Activated T-helper 1 cell treated with Interleukin-2 at 50 U/mL for 16 hours (primary cell): ENCODE results near the gene IGHMBP2.
"Not testable (repeated sequence)": the region's sequence is repeated elsewhere in the genome, so short reads cannot be mapped to it uniquely, and the experiment has no call there.

Experiments used
- DNase-seq: peaks from one replicate; pipeline ENCODE4 v3.0.0-alpha.2; 2020; ENCODE audit warnings: low read depth

IGHMBP2 gene

DNA sequence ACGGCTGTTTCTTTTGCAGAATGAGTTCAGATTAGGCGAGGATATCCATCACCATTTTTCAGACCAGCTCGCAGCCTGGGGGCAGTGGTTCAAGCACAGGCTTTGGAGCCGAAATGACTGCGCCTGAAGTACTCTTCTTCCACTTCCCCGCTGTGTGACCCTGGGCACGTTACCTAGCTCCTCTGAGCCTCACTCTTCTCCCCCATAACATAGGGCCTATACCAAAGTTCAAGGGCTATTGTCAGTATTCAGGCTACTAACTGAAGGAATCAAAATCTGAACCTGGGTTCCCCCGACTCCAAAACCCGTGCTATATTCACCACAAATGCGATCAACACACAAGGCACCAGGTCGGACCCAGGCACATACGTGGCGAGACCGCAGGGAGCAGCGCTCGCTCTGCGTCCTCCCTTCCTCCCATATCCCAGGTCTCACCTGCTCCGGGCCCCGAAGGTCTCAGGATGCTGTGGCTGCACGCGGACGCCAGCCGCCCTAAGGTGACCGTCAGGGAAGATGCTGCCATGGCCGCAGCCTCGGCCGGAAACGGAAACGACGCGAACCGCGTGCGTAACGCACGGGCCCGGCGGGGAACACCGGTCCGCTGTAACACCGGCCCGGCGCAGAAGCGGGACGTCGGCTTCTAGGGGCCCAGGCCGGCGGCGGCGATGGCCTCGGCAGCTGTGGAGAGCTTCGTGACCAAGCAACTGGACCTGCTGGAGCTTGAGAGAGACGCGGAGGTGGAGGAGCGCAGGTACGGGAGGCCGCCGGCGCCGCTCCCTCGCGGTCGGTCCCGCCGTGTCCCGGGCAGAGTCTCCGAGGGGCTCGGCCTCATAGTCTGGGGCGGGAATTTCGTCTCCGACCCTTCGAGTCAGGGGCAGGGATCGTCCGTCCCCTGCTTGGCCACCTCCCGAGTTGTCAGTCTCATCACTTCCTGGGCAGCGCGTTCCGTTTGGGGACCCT lies at the start of gene IGHMBP2, which contains the start of gene MRPL21:
Gene IGHMBP2, plus strand, starts transcription at position 604 of the 960 bp plus-strand sequence. Its CDS starts 62 bp downstream, at position 666.
Gene MRPL21, minus strand, starts transcription at position 545 of the 960 bp plus-strand sequence. Its CDS starts 22 bp downstream, at position 523.
- DNase-seq, result peak; percentile 74

DNA sequence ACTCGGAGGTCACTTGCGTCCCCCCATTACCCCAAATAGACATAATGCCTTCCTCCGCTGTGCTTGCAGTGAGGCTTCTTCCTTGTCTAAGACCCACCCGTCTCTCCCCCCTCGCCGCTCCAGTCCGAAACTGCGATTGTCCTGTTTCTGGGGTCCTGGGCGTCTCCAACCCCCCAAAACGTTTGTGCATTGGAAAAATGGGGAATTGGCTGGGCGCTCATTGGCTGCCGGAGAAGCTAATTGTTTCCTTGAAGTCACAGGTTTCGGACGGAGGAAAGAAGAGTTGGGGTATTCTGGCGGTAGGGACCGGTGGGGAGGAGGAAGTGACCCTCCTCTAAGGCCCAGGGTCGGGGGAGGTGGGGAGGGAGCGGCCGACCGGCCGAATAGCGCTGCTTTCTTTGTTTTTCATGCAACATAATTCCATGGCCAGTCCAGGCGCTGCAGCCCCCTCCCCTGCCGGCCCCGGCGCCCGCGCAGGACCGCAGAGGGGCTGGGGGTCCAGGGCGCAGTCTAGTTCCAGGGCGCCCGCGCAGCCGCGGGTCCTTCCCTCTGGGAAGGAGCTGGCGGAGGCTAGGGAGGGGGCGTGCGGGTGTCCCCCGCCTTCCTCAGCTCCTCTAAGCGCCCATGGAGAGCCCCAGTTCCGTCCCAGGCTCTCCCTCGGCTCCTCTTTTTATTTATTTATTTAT lies 49.3 kb upstream of the IGHMBP2 start:
- no peak for DNase-seq

DNA sequence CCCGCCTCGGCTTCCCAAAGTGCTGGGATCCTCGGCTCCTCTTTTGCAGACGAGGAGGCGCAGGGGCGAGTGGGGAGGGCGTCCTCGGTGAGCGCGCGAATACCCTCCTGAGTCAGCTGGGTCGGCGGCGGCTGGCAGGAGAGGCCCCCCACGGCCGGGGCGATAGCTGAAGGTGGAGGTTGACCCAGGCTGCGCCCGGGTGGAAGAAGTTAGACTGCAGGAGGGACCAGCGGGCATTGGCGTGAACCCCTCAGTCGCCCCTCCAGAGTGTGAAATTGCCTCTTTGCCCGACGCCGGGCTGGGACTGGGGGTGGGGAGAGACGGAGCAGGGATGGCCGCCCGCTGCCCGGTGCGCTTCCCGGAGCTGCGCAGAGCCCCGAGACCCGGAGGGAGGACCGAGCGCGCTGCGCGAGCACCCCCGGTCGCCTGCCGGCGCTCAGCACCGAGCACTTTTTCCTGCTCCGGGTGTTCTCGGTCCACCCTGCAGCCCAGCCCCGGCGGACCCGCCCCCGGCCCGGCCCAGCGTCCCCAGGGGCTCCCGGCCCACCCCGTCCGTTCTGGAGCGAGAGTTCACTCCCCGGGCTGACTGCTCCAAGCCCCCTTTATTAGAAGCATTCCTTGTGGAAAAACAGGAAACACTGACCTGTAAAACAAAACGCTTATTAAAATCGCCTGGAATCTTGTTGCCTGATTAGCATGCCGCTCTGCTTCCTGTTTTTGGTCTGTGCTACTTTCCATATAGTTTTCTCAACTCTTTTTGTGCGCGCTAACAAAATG lies 48.3 kb upstream of the IGHMBP2 start:
- DNase-seq, result no peak

DNA sequence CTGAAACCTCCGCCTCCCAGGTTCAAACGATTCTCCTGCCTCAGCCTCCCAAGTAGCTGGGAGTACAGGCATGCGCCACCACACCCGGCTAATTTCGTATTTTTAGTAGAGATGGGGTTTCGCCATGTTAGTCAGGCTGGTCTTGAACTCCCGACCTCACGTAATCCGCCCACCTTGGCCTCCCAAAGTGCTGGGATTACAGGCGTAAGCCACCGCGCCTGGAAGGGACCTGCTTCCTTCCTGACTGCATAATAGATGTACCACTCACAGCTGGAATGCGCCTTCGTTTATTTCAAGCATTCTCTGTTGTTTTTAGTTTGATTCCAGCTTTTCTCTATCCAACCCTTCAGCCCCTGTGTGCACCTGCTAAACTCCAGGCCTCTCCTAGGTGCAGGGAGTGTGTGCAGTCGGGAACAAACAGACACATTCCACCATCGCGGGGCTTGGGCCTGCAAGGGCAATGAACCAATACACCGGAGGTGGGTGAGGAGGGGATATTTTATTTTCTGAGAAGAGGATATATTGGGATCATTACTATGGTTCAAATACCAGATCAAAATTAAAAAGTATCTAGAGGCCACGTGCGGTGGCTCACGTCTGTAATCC lies 47.2 kb upstream of the IGHMBP2 start:
- DNase-seq, result not testable (repeated sequence)

DNA sequence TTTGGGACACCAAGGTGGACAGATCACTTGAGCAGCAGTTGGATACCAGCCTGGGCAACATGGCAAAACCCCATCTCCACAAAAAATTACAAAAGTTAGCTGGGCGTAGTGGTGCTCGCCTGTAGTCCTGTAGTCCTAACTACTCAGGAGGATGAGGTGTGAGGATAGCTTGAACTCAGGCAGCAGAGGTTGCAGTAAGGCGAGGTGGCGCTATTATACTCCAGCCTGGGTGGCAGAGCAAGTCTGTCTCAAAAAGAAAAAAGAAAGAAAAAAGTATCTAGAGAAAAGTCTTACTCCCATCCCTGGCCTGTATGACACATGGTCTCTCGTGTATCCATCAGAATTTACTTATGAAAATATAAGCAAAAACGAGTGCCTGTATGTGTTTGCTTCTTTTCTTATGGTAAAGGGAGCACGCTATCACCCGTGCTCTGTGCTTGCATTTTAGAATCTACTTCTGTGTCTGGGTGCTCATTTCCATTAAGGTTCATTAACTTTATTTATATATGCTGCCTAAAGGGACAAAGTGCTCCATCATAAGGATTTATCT lies 46.6 kb upstream of the IGHMBP2 start:
- DNase-seq, result no peak

DNA sequence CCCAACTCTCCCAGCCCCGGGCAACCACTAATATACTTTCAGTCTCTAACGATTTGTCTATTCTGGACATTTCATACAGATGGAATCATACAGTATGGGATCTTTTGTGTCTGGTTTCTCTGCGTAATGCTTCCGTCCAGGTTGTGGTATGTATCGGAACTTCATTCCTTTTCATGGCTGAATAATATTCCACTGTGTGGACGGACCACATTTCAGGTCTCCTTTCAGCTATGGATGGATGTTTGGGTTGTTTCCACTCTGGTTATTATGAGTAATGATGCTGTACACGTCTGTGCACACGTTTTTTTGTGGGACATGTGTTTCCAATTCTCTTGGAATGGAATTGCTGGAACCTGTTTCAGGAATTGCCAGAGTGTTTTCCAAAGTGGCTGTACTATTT lies 44.6 kb upstream of the IGHMBP2 start:
- no peak for DNase-seq

DNA sequence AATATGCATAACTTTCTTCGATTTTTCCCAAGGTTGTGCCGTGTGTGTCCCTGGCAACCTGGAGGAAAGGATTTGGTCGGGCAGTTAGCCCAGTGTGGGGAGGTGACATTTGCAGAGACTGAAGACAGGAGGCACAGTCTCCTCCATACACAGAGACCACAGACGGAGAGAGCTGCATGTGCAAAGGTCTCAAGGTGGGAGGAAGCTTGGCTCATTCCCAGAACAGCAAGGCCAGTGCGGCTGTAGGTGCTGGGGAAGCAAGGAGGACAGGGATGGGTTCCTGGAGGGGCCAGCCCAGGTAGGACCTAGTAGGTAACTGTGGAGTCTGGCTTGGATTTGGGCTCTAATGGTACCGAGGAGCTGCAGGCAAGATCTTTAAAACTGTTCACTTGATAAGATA lies 41.3 kb upstream of the IGHMBP2 start:
- DNase-seq, result no peak

DNA sequence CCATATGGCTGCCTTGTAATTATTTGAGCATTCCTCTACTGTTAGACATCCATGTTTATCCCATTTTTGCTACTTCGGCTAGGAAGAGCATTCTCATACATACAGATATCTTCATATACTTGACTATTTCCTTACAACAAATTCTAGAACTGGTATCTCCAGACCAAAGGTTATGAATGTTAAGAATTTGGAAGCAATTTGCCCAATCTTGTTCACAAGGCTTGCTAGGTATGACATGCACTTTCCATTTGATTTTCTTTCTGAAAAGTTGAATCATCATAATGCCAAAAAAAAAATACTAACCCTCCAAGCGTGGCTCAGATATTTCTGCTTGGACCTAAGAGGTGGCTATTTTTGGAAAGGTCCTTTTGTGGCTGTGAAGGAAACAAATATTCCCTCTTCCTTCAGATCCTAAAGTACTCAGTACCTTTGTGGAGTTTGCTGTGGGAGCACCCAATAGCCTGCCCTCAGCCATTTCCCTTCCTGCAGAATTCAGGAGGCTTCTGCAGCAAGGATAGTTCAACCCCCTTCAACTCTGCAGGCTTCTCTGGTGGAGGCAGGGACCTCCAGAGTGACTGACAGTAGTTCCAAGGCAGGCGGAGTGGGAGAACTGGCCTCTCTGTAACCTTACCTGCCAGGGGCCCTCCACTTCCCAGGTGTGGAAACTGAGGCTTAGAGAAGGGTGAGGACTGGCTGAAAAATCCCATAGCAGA lies 40.0 kb upstream of the IGHMBP2 start:
- DNase-seq, result no peak

DNA sequence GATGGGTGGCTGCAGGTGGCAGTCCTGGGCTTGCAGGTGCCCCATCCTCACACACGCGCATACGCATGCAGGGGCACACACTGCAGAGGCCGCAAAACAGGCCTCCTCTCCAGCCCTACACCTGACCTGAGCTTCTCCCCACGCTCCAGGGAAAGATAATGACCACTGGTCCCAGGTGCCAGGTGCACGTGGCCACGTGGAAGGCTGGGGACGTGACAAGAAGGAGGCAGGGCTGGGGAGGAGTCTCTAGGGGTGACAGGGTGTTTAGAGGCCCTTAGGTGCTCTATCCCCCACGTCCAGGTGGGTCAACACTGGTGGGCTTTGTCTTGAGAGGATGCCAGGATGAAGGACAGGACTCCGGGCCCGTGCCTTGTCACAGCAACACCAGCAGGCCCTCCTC lies 38.5 kb upstream of the IGHMBP2 start:
- DNase-seq, result no peak

DNA sequence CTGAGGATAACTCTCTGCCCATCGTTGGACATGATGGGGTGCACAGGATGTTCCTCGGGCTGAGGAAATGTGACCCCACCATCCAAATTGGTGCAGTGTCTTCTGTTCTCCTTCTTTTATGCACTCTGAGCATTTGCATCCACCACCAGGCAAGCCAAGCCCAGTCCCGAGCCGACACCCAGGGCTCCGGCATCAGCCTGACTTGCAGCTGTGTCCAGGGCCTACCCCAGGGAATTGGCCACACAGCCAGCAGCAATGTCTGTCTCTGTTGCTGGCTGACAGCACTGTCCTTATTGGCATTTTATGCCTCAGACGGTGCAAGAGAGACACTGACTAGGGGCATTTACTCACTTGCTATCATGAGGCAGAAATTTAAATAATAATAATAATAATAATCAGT lies 36.6 kb upstream of the IGHMBP2 start:
- no peak for DNase-seq

DNA sequence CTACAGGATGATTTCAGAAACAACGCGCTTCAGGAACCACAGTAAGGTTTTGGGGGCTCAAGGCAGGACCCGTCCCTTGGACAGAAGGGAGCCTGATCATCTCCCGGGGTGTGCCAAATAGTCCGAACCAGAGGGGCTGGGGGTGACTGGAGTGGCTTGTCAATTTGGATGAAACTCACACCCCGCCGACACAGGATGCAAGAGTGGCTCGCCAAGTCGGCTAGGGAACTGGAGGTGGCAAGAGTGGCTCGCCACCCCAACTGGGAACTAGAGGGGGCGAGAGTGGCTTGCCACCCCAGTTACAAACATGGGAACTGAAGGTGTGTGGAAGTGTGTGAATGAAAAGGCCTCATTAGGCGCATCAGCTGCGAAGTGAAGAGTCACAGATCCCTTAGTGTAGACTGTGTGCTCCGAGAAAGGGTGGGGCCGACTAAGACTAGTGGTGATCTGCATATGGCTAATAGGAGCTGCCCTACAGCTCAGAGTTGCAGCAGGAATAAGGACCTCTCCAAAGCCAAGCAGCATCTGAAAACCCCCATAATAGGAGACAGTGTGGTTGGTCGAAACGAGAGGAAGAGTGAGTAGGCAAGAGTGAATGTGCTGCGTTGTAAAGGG lies 35.4 kb upstream of the IGHMBP2 start:
- DNase-seq, result no peak

DNA sequence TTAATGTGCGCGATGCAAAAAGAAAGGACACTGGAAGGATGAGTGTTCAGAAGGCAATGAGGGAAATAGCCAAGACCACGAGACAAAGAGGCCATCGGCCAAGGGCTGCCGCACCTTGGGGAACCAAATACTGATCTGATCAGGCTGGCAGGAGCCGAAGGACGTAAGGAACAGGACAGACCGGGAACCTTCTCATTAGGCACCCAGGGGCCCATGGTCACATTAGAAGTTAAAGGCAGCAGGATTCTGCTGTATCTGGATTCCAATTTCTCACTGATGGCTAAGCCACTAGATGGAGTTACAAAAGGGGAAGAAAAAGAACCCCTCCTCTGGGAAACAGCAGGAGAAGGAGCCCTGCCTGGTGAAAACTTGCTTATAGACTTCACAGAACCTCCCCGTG lies 33.2 kb upstream of the IGHMBP2 start:
- DNase-seq, result no peak

DNA sequence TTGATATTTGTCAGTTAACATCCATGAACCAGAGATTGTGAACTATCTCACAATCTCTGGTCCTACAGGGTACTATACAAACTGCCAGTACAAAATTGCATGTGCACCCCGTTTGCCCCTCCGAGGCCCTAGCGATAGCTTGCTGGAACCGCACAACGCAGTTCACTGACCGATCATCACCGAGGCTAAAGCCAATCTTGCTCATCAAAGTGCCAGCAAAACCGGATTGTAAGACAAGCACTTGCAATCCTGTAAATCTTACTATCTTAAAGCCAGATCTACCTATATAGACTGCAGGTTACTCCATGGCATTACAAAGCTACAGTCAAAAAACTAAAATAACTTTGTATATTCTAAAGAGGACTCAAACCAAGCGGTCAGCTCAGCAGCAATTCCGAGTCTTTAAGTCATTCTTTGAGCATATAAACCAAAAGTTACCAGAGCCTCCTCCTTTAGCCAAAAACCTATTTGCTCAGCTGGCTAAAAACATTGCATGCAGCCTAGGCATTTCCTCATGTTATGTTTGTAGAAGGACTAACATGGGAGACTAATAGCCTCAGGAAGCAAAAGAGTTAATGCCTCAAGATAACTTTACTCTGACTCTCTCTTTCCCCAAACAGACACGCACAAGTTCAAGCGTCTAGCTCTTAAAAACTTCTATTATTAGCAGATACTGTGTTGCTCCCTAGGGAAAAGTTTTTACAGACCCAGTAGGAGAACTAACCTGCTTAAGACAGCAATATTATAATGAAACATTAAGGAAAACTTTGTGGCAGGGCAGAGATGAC lies 31.3 kb upstream of the IGHMBP2 start:
- no peak for DNase-seq

DNA sequence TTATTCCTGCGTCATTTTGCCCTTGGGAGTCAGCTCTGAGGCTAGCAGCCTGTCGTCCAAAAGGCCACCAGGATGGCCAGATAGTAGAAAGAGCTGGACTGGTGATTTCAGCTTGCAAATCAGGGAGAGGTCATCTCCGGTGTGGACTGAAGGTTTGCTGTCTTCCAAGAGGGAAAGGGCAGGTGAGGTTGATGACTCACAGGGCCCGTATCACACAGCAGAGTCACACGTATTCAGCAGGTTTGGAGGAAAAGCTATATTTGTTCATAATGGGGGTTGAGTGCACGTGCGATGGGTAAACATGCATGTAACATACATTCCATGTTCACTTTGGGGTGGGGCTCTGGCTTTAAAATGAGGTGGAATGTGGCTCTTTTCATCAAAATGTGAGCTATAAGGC lies 25.7 kb upstream of the IGHMBP2 start:
- no peak for DNase-seq

DNA sequence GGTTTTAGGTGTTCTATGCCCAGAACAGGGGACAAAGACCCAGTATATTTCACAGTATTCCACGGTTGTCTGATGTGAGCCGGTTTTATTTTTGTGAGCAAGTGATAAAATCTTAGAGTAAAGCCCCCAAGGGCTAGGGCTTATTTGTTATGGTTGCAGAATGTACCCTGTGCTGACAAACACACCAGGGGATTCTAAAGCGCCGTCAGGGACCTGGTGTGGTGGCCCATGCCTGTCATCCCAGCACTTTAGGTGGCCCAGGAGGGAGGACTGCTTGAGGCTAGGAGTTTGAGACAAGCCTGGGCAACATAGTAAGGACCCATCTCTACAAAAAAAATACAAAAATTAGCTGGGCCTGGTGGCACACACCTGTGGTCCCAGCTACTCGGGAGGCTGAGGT lies 22.8 kb upstream of the IGHMBP2 start:
- no peak for DNase-seq

DNA sequence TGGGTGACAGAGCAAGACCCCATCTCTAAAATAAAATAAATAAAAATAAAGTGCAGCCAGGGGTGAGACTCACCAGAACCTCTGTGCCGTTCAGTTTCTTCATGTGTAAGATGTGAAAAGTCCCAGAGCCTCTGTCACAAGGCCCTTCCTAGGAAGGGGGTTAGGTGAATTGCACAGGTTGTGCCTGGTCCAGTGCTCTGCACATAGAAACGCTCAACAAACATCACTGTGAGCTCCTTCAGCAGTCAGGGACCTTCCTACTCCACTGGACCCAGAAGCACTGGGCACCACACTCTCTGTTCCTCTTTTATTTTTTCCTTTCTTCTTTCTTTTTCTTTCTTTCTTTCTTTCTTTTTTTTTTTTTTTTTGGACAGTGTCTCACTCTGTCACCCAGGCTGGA lies 22.4 kb upstream of the IGHMBP2 start:
- no peak for DNase-seq

DNA sequence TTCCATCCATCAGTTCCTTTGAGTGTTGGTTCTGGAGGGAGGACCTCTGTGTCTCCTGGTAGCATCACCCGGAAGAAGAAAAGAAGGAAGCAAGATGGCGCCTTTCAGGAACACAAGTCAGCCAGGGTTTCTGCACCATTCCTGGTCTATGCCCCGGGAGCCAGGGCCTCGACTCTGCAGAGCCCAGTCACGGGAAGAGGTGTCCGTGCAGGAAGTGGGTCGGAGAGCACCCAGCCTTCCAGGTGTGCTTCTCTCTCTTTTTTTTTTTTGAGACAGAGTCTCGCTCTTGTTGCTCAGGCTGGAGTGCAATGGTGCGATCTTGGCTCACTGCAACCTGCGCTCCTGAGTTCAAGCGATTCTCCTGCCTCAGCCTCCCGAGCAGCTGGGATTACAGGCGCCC lies 21.3 kb upstream of the IGHMBP2 start:
- no peak for DNase-seq

DNA sequence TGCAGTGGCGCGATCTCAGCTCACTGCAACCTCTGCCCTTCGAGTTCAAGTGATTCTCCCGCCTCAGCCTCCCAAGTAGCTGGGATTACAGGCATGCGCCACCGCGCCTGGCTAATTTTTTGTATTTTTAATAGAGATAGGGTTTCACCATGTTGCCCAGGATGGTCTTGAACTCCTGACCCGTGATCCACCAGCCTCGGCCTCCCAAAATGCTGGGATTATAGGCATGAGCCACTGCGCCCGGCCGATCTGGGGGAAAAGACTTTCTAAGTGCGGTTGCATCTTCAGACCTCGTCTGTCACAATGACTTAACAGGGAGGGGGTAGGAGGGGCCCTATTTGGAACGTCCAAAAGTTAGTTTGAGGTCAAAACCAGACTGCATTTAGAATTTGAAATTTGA lies 18.9 kb upstream of the IGHMBP2 start:
- DNase-seq, result not testable (repeated sequence)

DNA sequence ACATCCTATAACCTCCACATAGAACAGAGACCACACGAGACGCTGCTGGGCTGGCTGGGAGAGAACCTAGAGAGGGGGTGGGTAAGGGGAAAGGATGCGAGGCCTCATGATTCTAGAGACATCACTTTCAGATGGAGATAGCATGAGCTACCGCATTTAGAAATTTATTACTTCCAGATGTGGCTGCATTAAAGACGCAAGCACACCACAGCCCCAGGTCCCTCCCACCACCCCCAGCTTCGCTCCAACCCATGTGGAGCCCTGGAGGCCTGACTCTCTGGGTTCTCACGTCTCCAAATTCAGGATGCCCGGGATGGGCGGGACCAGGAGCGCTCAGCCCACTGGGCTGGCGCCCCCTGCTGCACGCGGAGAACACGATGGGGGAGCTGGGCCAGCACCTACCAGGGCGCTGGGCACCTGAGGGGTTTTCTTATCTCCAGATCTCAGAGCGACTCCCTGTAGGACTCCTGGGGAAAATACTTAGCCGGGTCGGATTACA lies 13.7 kb upstream of the IGHMBP2 start:
- DNase-seq, result no peak
